UCSD-AML1 (cell line): ENCODE results near the gene HAAO.
A peak's percentile ranks its signal among the peaks of the same experiment; 100 is the strongest.

Experiments
- DNase-seq: peaks from one replicate; lab custom pipeline; 2025; ENCODE audit not compliant: unreplicated experiment; lab: John Stamatoyannopoulos, UW

Gene HAAO

GRCh38 chr2:42813763-42814162 is 21.4 kb upstream of the HAAO start:
- DNase-seq = no peak

GRCh38 chr2:42812899-42813479 is 20.6 kb upstream of the HAAO start:
- no peak for DNase-seq

DNA sequence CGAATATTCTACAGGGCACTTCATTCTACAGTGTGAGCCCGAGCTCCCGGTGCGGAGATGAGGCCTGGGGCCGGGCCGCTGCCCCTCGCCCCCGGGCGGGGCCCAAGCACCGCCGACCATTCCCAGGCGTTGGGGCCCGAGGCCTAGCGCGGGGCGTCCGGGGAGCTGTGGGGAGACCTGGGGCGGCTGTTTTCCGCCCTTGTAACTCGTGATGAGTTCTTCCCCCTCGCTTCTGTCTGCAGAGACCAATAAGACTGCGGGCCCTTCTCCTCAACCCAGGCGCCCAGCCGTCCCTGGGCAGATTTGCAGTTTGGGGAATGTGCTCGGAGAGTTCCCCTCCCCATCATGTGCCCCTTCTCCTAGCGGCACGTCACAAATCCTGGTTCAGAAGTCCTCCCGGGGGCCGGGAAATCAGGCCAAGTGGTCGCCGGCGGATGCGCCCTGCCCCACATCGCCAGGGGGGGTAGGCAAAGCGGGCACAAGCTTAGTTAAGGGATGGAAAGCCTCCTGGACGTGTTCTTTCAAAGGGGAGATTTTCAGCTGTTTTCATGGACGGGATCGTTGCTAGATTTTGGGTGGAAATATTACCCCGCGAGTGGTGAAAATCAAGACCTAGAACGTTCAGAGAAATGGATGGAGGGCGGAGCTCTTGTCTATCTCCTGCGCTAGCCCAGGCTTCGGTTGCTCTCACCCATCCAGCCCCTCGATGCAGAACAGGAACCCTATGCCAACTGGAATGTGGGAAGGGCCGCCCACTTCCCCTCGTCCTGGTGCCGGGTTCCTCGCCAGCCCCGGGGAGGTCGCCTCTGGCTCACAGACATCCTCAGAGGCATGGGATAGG is 18.8 kb upstream of the HAAO start:
- peak; percentile 49 for DNase-seq

DNA sequence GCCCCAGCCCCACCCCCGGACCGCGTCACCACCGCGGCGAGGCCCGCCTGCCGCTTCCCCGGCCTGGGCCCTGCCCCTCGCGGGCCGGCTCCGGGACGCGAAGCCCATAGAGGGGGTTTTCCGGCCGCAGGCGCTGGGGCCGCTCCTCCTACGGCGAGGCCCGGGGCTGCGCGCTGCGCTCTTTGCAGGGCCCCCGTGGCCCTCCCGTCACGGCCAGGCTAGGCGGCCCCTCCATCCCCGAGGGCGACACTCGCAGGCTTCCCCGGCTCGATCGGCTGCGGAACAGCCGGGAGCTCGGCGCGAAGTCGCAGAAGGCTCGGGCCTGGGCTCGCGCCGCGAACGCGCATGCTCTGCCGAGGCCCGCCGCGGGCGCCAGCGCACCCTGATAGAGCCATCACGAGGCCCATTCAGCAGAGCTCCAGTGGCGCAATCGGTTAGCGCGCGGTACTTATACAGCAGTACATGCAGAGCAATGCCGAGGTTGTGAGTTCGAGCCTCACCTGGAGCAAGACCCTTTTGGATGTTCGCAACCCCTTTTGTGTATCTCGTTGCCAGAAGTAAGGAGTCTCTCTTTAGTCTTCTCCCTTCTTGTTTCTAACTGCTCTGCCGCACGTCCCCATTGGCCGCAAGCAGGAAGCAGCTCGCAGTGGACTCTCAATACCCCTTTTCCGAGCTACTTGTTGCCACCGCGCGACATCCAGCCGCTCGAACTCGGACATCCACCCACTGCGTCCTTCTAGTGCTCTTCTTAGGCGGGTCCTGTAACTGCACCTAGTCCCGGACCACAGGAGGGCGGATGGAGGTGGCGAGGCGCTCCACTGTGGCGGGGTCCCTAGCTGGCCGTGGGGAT is 18.0 kb upstream of the HAAO start:
- DNase-seq = peak; percentile 96

GRCh38 chr2:42809819-42810120 is 17.4 kb upstream of the HAAO start:
- DNase-seq = peak; percentile 93

- DNase-seq = no peak
Measured at GRCh38 chr2:42809131-42809818, 16.9 kb upstream of the HAAO start.

DNA sequence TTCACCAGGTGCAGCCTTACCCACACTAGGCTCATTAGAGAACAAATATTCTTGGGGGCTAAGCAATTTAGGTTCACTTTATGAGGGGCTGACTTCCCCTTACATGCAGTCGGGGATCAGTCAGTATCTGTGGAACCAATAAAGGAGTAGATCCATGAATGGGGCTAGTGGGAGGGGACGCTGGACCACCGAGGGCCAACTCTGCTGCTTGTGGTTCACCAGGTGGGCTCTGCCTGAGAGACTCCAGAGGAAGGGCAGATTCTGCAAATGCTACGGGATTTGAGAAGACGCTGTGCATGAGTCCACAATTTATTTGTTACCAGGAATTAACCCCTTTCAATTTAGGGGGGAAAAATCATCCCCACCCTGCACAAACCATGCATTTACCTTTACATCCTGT is 15.9 kb upstream of the HAAO start:
- no peak for DNase-seq

DNA sequence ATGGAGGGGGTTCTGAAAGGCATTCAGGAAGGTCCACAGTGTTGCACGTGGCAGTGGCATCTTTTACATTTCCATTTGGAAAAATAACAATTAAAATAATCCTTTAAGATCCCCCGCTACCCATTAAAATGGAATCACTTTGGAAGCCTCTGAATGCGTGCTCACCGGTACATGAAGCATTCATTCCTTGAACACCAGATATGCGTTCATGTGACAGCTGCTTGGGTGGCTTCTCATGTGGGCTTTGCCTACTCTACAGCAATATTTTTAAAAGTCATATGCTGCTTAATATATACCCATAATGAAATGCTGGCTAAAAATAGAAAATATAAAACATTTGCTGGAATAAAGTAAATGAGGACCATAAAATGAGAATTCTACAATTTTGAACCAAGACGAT is 14.4 kb upstream of the HAAO start:
- no peak for DNase-seq

DNA sequence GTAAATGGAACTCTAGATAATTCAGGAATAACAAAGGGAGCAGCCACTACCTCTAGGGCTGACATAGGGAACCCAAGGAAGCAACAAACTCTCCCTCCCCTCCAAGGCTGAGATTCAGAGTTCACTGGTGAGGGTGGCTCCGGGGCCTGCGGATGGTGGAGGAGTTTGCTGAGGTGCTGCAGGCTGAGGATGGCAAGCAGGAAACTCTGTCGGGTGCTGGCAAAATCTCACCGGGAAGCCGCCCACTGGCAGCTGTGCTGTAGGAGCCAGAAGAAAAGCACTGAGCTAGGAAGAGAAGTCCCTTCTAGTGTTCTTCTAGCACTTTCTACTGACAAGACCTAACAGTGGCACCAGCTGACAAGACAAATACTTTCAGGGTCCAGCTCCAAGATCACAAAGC is 12.5 kb upstream of the HAAO start:
- DNase-seq = no peak

- DNase-seq = no peak
Measured at GRCh38 chr2:42804338-42804737, 12.0 kb upstream of the HAAO start.

DNA sequence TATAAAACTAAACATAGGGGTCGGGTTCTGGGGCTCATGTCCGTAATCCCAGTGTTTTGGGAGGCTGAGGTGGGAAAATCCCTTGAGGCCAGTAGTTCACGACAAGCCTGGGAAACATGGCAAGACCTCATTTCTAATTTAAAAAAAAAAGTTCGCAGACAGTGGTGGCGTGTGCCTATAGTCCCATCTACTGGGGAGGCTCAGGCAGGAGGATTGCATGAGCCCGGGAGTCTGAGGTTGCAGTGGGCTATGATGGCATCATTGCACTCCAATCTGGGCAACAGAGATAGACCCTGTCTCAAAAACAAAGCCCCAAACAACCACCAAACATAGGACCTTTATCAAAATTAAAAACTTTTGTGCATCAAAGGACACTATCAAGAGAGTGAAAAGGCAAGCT is 9.8 kb upstream of the HAAO start:
- no peak for DNase-seq

DNA sequence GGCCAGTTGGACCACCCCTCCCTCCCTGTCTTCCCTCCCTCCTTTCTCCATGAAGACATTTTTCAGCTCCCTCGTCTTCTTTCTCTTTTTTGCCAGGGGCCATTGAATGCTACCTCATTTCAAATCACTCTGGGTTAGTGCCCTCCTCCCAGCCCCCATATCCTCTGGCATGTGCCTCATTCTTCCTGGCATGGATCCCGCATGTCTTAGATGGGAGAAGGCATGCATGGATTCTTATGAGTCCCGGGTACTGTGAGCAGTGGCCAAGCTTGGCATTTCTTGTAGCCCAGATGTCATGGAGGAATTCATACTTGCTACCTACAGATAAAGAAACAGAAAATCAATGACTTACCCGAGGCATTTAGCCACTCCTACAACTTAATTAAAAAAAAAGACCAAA is 9.0 kb upstream of the HAAO start:
- DNase-seq = no peak

DNA sequence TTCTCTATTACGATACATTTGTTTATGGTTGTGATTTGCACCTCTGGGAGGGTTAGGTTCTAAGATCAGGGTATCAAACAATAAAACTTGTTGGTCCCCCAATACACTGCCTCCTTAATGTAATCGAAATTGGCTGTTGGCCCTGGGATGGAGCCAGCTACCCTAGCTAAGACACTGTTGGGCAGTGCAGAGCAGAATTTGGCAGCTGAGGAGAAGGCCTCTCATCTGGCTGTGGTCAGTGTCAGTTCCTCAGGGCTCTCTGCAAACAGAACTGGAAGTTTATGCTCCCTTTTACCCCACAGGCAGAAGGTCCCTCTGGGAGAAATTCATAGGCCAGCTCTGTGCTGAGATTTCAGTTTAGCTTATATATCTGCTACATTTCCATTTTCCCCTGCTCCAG is 8.6 kb upstream of the HAAO start:
- no peak for DNase-seq

DNA sequence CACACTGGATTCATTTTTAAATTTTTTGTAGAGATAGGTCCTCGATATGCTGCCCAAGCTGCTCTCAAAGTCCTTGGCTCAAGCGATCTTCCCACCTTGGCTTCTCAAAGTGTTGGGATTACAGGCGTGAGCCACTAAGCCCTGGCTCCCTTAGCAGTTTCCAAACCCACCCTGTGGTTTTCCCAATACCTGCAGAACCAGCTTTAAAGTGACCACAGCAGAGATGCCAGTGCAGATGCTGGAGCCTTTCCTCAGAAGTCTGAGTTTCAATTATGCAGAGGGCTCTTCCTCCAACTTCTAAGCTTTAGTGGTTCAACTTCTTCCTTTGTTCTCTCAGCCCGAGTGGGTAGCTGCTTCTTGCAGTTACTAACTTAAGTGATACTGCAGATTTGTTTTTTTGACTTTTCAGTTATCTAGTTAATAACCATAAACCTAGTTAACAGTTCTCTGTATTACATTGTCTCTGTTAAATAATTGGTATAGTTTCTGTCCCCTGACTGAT is 8.1 kb upstream of the HAAO start:
- DNase-seq = no peak

DNA sequence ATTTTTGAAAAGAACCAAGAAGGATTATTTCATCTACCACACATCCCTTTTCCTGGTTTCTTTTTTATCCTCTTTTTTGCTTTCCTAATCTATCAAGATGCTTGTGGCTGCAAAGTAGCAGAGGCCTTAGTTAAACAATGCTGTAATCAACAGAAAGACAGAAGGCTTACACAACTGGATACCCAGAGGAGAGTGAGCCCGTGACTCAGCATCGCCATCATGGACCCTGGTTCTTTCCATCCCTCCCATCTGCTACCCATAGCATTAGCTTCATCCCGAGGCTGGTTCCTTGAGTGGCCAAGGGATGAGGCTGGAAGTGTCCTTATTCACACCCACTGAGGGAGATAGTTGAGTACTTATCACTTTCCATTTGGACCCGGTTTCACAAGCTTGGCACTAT is 7.5 kb upstream of the HAAO start:
- no peak for DNase-seq

- DNase-seq = no peak
Measured at GRCh38 chr2:42797281-42797680, 4.9 kb upstream of the HAAO start.

DNA sequence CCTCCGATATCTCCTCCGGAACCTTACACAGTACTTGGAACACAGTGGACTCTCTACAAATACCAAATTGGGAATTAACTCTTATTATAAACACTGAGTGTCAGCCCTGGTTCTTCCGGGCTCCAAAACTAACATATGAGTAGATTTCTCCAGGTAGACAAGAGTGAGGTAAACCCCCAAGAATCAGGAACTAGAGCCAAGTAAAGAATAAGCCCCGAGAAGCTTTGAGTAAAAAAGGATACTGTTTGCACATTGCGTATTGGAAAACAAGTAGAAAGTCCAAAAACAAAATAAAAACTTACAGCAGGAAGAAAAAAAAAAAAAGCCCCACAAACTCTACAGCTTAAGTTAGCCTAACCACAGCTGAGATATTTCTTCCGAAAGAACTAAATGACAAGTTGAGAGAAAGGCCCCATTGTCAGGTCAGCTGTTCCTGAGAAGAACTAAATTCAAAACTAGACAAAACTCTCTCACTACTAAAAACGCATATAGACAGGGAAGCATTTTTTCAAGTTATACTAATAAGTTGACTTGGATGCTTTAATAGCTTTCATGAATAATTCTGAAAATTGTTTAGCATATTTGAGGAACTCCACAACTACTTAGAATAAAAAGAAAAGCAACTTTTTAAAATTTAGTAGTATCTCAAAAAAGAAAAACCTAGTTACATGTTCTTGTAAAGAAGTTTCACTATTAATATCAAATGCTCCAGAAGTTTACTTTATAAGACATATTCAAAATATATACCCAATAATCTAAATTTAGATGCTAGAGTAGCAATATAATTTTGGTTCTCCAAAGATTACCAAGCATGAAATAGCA is 4.3 kb upstream of the HAAO start:
- DNase-seq = no peak

DNA sequence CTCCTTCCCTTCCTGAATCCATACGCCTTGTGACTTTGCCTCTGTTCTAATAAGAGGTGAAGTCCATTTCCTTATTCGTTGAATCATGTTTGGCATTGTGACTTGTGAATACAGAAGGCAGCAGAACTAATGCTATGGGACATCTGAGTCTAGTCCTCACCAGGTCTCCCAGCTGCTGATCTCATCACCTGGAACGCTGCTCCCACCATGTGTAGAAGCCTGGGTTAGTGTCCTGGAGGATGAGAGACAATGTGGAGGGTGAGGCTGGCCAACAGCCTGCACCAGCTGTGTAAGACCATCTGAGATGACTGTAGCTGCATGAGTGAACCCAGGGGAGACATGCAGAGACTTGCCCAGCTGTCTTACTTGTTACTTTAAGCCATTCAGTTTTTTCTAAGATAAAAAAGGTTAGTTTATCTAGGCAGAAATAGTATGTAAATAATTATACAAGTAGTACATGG is 3.5 kb upstream of the HAAO start:
- DNase-seq = no peak

GRCh38 chr2:42795275-42795674 is 2.9 kb upstream of the HAAO start:
- no peak for DNase-seq

DNA sequence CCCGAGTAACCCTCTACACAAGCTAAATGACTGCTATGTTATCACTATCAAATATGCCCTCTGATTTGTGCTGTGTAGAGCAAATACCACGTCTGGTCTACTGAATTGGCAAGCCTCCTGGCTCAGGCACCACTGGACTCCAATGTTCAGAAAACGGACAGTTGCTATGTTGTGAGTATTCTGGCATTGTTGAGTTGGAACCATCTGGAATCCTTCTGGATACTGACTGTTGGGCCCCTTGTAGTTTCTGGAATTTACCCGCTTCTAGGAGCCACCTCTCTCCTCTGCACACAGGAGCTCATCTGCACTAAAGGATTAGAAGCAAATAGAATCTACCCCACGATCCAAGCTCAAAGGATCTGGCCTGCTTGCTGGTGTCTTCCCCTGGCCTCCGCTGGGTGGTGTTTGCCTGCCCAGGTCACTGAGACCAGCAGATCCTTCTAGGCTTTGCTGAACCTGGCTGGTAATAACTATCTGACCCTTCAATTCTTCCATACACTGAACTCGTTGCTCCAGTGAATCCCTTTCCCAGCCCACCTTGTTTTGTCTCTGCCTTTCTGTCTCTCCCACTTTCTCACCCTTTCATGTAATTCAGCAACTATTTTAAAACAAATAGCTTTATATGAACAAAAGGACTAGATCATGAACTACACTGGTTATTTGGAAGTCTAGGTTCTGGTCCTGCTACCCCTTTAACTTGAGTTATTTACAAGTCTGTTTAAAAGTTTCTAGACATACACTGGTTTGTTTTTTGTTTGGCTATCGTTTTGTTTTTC is 2.1 kb upstream of the HAAO start:
- no peak for DNase-seq
